GM12864 (cell line): ENCODE measurements around the gene GPR37L1.

Experiments
- DNase-seq: peaks from one replicate; pipeline ENCODE4 v3.0.0-alpha.2; 2011; ENCODE audit warnings: low read depth
- H3K4me3 ChIP-seq: 2 replicates; pipeline ENCODE4 v1.5.1; 2011; ENCODE audit warnings: mild to moderate bottlenecking, low read depth, low read length, control low read depth
- CTCF ChIP-seq: IDR thresholded peaks from 2 replicates; pipeline ENCODE4 v1.5.1; 2011; ENCODE audit warnings: low read depth, mild to moderate bottlenecking, moderate library complexity, low read length, control low read depth, inconsistent platforms; ENCODE audit errors: missing control alignments

Gene GPR37L1

GRCh38 chr1:202084791-202085681, 37.7 kb upstream of the GPR37L1 start:
- H3K4me3 ChIP-seq = no peak overlapping the region
- no peak for DNase-seq
- no peak for TF ChIP-seq CTCF

GRCh38 chr1:202085682-202086373, 36.9 kb upstream of the GPR37L1 start:
- TF ChIP-seq CTCF = no peak
- H3K4me3 ChIP-seq = no peak overlapping the region
- DNase-seq = no peak

GRCh38 chr1:202086579-202087350, 36.0 kb upstream of the GPR37L1 start:
- TF ChIP-seq CTCF = no peak
- DNase-seq = no peak
- no peak overlapping the region for H3K4me3 ChIP-seq

GRCh38 chr1:202088206-202088605, 34.5 kb upstream of the GPR37L1 start:
- TF ChIP-seq CTCF = no peak
- DNase-seq = no peak
- H3K4me3 ChIP-seq = no peak overlapping the region

GRCh38 chr1:202090994-202091393, 31.7 kb upstream of the GPR37L1 start:
- DNase-seq = no peak
- no peak overlapping the region for H3K4me3 ChIP-seq
- no peak for TF ChIP-seq CTCF

- no peak for DNase-seq
- no peak overlapping the region for H3K4me3 ChIP-seq
- no peak for TF ChIP-seq CTCF
These were observed 28.9 kb upstream of the GPR37L1 start for GRCh38 chr1:202093858-202094257.
